Stimulated activated CD8-positive, alpha-beta memory T cell treated with anti-CD3 and anti-CD28 coated beads, Interleukin-7, amount 100 ng/mL, for 24 hours (primary cell): ENCODE results near the gene FXYD4.
A peak's percentile ranks its signal among the peaks of the same experiment; 100 is the strongest.

Source experiments
- DNase-seq: peaks from one replicate; pipeline ENCODE4 v3.0.0-alpha.2; 2020; ENCODE audit warnings: low read depth

Gene FXYD4

GRCh38 chr10:43396061-43396927 lies 24.9 kb downstream of the FXYD4 start:
- DNase-seq = no peak

DNA sequence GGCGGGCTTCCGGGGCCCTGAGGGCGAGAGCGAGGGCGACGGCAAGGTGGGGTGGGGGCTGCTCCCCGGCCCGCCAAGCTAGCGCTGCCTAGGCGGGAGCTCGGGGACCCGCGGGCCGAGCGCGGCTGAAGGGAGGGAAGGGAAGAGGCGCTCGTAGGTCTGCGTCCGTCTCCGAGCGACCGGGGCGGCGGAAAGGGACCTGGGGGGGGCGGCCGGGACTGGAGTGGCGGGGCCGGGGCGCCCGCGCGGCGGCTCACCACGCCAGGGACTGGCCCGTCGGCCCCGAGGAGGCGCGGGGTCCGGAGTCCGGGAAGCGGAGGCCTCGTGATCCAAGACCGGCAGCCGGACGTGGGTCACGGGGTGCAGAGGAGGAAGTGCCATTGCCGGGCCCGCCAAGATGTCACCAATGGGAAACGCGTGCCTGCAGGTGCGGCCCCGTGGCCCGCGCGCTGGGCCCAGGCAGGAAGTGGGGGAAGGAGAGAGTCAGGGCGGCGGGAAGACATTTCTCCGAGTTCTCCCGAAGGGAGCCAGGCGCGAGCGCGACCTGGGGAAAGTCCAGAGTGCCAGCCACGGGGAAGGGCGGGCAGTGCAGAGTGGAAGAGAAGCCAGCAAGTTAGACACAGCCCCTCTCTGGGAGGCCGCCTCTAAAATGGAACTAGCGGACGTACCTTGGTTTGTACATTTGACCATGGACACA lies 25.6 kb downstream of the FXYD4 start:
- DNase-seq = no peak

GRCh38 chr10:43398939-43399319 lies 27.5 kb downstream of the FXYD4 start:
- DNase-seq = no peak

DNA sequence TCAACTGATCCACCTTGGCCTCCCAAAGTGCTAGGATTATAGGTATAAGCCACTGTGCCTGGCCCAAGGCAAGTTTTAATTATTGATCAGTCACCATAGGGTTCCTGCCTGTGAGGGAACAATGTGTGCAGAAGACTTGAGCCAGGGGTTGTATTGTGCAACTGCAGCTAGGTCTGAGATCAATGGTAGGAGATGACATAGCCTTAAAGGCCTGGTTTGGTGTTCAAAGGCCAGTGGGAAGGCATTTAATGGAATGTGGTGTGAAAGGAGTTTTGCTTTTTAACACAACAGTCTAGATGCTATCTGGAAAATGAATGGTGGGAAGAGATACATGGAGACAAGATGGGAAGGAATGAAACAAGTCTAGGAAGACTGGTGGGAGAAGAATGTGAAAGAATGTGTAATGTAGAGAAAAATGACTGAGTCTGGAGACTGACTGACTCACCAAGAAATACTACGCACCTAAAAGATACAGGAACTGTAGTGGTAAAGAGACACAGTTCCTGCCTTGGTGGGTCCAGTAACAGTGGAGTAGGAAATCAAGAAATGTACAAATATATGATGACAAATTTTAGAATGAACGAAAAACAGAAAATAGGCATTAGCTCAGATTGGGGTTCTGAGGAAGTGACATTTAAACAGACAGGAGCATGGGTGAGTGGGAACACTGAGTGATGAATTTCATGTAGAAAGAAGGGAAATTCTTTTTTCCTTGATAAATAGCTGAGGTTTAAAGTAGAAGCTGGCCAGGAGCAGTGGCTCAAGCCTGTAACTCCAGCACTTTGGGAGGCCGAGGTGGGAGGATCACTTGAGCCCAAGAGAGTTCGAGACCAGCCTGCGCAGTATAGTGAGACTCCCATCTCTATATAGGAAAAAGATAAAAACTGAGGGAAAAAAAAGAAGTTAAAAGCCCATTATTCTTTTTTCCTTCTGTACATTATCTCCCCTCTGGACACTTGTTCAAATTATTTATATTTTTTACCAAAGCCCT lies 28.2 kb downstream of the FXYD4 start:
- no peak for DNase-seq

DNA sequence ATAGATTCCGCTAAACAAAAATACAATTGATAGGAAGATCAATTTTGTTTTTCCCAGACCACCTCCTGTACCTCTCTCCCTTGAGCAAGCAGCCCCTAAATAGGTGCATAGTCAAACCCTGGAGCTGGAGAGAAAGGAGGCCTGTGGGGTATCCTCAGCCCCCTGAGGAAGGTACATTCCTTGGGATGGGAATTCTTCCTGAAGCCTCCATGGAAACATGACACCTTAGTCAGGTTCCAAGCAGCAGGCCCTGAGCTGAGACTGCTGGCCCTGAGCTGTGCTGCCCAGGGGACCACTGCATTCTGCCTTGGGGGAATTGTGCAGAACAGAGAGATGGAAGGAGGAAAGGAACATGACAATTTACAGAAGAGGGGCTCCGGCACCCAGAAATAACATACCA lies 30.2 kb downstream of the FXYD4 start:
- DNase-seq = no peak

DNA sequence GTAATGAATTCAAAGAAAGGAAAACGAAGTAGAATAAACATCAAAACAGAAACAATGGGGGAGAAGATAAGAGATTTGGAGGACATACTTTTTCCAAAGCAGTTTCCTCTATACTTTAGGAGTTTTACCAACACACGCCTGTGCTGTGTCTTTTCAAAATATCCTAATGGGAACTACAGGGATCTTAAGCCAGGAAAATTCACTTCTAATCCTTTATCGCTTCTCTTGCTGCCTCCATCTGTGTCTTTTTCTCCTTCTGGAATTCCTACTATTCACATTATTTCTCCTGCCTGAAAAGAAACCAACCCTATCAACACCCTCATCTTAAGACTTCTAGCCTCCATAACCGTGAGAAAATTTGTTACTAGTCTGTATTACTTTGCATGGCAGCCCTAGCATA lies 30.7 kb downstream of the FXYD4 start:
- DNase-seq = no peak

GRCh38 chr10:43402880-43403452 lies 31.5 kb downstream of the FXYD4 start:
- DNase-seq = no peak

- no peak for DNase-seq
Observed at GRCh38 chr10:43403911-43404703, 32.7 kb downstream of the FXYD4 start.

GRCh38 chr10:43404704-43405084 lies 33.3 kb downstream of the FXYD4 start:
- no peak for DNase-seq

DNA sequence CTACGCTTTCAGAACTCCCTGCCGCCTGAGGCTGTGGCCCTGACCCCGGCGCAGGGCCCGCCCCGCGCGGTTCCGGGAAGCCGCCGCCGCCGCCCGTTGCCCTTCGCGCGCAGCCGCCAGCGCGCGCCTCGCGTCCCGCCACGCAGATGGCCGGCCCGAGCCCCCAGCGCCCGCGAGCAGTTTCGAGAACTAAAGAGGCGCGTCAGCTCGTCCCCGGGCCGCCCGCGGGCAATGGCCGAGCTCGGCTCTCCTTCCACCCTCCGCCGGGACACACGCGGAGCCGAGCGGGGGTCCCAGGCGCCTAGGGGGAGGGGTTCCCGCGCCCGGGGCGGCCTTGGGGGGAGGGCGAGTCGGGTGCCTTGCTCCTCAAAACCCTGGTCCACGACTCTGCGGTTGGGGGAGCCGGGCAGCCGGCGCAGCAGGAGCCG lies 35.7 kb downstream of the FXYD4 start:
- DNase-seq = no peak

- DNase-seq = peak; percentile 82
Observed at GRCh38 chr10:43407576-43408330, 36.3 kb downstream of the FXYD4 start.

DNA sequence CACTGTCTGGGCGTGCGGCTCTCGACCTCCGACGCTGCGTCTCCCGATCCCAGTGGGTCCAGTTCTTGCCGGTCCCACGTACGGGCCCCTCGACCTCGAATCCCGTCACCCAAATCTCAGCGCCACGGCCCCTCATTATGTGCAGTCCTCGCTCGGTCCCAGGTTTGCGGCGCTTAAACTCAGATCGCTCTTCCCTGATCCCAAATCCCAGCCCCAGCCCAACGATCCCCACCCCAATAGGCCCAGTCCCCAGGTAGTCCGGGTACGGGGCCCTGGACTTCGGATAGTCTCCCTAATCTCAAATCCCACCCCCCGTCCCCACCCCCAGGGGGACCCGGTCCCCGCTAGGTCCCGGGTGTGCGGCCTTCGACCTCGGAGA lies 36.9 kb downstream of the FXYD4 start:
- DNase-seq = no peak

GRCh38 chr10:43408710-43409384 lies 37.4 kb downstream of the FXYD4 start, which contains the start of gene HNRNPF:
TSS of gene HNRNPF (minus strand) at chr10:43409186. CDS start at chr10:43387884, 21,302 bp downstream.
- DNase-seq = peak; percentile 83

DNA sequence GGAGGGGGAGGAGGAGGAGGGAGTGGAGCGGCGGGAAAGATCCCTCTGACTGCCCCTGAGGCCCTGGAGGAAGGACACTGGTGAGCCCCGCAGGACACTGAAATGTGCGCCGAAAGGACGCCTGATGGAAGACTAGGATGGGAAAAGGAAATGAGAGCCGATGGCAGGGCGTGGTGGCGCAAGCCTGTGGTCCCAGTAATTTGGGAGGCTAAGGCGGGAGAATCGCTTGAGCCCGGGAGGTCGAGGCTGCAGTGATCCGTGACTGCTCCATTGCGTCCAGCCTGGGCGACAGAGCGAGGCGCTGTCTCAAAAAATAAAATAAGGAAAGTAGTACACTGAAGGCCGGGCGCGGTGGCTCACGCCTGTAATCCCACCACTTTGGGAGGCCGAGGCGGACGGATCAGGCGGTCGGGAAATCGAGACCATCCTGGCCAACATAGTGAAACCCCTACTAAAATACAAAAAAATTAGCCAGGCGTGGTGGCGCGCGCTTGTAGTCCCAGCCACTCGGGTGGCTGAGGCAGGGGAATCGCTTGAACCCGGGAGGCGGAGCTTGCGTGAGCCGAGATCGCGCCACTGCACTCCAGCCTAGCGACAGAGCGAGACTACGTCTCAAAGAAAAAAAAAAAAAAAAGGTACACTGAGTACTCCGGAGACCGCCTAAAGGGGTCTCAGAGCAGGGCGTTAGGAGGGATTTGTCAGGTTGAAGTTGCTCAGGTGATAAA lies 38.1 kb downstream of the FXYD4 start:
- no peak for DNase-seq

DNA sequence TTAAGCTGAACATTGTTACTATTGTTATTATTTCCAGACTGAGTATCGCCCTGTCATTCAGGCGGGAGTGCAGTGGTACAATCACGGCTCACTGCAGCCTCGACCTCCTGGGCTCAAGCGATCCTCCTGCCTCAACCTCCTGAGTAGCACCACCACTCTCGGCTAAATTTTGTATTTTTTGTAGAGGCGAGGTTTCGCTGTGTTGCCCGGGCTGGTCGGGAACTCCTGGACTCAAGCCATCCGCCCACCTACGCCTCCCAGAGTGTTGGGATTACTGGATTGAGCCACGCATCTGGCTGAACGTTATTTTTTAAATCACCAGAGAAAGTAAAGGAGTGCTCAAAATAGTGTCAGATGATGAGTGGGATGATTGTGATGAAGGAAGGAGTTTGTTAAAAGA lies 38.9 kb downstream of the FXYD4 start:
- no peak for DNase-seq

DNA sequence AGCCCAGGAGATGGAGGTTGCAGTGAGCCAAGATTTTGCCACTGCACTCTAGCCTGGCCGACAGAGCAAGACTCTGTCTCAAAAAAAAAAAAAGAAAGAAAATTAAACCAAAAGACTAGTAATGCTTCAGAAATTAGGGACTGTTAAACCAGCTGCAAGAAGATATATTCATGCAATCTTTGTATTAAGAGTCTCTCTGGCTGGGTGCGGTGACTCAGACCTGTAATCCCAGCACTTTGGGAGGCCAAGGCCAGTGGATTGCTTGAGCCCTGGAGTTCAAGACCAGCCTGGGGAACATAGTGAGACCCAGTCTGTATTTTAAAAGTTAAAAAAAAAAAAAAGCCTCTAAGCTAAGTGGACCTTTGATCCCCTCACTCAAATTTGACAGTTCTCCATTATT lies 40.1 kb downstream of the FXYD4 start:
- no peak for DNase-seq

- no peak for DNase-seq
Observed at GRCh38 chr10:43415544-43415943, 44.1 kb downstream of the FXYD4 start.

- DNase-seq = no peak
Observed at GRCh38 chr10:43417950-43418768, 46.7 kb downstream of the FXYD4 start.
